Measurements from ENCODE around the gene ZNF880. TPM values are rescaled to one million over a fixed set of nuclear protein-coding genes. Genes with fewer than 3 reads are reported as not detected.

ZNF880 gene
- 0.69 to 0.90 TPM (median 0.77 TPM) in 5 replicates for total RNA-seq (2022; extraction: Qiagen RNA extraction)

DNA sequence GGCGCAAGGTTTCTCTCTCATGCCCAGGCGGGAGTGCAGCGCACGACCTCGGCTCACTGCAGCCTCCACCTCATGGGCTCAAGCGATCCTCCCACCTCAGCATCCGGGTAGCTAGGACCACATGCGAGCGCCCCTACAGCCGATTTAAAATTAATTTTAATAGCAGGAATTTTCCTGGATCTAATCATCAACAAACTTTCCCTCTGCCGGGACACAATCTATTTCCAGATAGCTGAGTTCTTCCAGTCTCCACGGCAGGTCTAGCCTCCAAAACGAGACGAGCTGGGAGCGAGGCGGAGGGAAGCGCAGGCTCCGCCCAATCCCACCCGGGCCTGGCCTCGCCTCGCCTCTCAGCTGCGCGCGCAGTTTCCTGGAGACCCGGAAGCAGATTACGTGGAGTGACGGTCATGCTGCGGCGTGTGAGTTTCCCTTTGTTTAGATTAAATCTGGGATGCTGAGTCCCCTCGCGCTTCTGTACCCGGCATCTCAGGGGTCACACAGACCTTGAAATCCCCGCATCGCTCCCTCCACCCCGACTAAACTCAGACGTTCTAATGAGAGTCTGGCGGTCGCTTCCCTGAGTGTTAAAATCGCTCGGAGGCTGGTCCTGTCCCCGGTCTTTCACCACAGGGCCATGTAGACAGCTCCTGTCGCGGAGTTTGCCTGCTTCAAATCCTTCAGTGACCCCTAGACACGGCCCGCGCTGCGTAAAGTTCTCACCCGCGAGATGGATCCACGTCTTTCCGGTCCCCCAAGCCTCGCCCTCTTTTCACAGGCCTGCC, at the start of gene ZNF880:
Gene ZNF880, plus strand, starts transcription at position 365 of the 782 bp plus-strand sequence. Its CDS starts 43 bp downstream, at position 408.

DNA sequence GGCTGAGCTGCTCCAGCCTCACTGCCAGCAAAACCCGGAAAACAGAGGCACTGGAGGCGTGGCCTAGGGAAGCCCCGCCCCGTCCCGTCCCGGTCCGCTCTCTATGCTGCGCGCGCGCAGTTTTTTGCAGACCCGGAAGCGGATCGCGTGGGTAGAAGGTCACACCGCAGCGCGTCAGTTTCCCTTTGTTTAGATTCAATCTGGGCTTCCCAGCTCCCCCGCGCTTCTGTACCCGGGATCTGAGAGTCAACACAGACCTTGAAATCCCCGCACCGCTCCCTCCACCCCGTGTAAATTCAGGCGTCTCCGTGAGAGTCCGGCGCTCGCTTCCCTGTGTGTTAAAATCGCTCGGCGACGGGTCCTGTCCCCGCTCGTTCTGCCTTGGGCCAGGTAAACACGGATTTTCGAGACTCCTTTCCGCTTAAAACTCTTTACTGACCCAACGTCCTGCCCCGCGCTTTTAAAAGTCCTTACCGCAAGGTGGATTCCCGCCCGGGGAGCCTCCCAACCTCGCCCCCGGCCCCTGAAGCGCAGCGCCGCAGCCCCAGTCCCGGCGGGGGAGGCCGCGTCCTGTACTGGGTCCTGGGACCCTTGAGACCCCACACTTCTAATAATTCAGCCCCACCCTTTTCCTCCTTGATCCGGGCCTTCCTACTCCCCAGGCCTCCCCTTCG, 33.5 kb upstream of the ZNF880 start, which contains the start of gene ZNF610:
Gene ZNF610, plus strand, starts transcription at position 127 of the 674 bp plus-strand sequence. CDS start 12,930 bp downstream, outside the sequence.

DNA sequence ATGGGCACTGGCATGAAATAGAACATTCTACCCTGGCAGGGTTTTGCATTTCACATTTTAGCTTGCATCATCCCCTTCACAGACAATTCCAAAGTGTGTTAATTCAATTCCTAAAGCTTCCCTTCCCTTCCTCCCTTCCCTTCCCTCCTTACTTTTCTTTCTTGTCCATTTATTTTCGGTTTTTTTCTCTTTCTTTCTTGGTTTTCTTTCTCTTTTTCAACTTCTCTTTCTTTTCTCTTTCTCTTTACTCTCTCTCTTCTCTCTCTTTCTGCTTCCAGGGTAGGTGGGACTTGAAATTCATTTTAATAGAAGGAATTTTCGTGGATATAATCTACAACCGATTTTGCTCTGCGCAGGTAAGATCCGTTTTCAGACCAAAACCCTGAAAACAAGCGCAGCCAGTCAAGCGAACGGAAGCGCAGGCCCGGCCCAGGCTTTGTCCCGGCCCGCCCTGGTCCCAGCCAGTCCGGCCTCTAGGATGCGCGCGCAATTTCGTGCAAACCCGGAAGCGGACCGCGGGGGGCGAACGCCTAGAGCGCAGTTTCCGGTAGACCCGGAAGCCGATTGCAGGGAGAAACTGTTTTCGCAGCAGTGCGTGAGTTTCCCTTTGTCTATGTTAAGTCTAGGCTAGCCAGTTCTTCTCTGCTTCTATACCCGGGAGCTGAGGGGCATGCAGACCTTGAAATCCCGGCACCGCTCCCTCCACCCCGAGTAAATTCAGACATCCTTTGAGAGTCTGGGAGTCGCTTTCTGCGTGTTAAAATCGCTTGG, 27.8 kb downstream of the ZNF880 start, which contains the start of gene ZNF528:
Gene ZNF528, plus strand, starts transcription at position 540 of the 771 bp plus-strand sequence. CDS start 4,165 bp downstream, outside the sequence.

DNA sequence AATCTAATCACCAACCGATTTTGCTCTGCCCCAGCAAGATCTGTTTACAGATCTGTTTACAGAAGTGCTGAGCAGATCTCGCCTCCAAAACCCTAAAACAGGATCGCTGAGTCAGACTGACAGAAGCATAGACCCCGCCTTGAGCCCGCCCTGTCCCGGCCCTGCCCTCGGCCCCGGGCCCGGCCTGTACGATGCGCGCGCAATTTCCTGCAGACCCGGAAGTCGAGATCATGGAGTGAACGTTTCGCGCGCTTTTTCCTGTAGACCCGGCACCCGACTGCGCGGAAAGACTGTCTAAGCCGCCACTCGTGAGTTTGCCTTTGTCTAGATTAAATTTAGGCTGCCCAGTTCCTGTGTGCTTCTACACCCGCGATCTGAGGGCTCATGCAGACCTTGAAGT, 59.2 kb downstream of the ZNF880 start, which contains the start of gene ZNF534:
Gene ZNF534, plus strand, starts transcription at position 212 of the 400 bp plus-strand sequence. CDS start 2,327 bp downstream, outside the sequence.

Other genes with a start within 250 kb of the ZNF880 start
- 0.52 to 0.85 TPM (median 0.75 TPM) in 5 replicates for gene ZNF616, start 230.0 kb upstream of the ZNF880 start, total RNA-seq (2022; extraction: Qiagen RNA extraction)
- gene ZNF836, start 198.3 kb upstream of the ZNF880 start, total RNA-seq (2022; extraction: Qiagen RNA extraction) = 0.45 to 1.2 TPM (median 0.88 TPM) in 5 replicates
- 178 to 309 TPM (median 306 TPM) in 5 replicates for gene PPP2R1A, start 179.9 kb upstream of the ZNF880 start, total RNA-seq (2022; extraction: Qiagen RNA extraction)
- gene ZNF766, start 100.3 kb upstream of the ZNF880 start, total RNA-seq (2022; extraction: Qiagen RNA extraction) = 5.9 to 14.2 TPM (median 9.0 TPM) in 5 replicates
- gene ZNF480, start 72.8 kb upstream of the ZNF880 start, total RNA-seq (2022; extraction: Qiagen RNA extraction) = 6.6 to 19.0 TPM (median 17.3 TPM) in 5 replicates
- gene ZNF610, start 33.7 kb upstream of the ZNF880 start, total RNA-seq (2022; extraction: Qiagen RNA extraction) = not detected in 5 replicates
- 0.12 to 0.23 TPM (median 0.16 TPM) in 3 of 5 replicates, not detected in the others for gene ZNF528, start 27.9 kb downstream of the ZNF880 start, total RNA-seq (2022; extraction: Qiagen RNA extraction)
- not detected in 5 replicates for gene ZNF534, start 59.2 kb downstream of the ZNF880 start, total RNA-seq (2022; extraction: Qiagen RNA extraction)
- not detected in 5 replicates for gene ZNF578, start 83.6 kb downstream of the ZNF880 start, total RNA-seq (2022; extraction: Qiagen RNA extraction)
- gene ZNF808, start 157.7 kb downstream of the ZNF880 start, total RNA-seq (2022; extraction: Qiagen RNA extraction) = 0.07 to 0.17 TPM (median 0.11 TPM) in 4 of 5 replicates, not detected in the other
- gene ZNF701, start 200.4 kb downstream of the ZNF880 start, total RNA-seq (2022; extraction: Qiagen RNA extraction) = 0.14 to 0.28 TPM (median 0.20 TPM) in 5 replicates